Heart left ventricle (tissue), 13 donors: ENCODE results near the gene UTY.

Experiments
- POLR2A ChIP-seq, 2 donors: fragments of 450-650 bp; IDR thresholded peaks; one replicate each; pipeline ENCODE4 v1.6.1; 2017; ENCODE audit warnings: antibody characterized with exemption in 2 of 2, mild to moderate bottlenecking in 2 of 2, moderate library complexity in 2 of 2
- TF ChIP-seq, protein P1 (sequence below), 12 donors: fragments of 200-600 bp; sonication (generic) in 4 of 12; IDR thresholded peaks; one replicate each; pipeline versions ENCODE4 v1.5.0 to v1.8.0; 2018 to 2022; ENCODE audit warnings: antibody characterized with exemption in 12 of 12, mild to moderate bottlenecking in 5 of 12
- donor health status: ischemic (EF 13 %, LVEDD 7.1; RV severe dilation, severe dysfunction).
- donor health status: DM: no; HTN: yes; CAD: no.
- donor health status: DM: no; HTN: no; CAD: no.
- donor health status: ischemic (EF 25% LVEDD 6.9; RV normal size, moderate dysfunction).
- donor health status: ischemic (EF 25% LVEDD 5.7; RV mildly dilated, moderate dysfunction).
- donor health status: ischemic (EF 35%, LVEDD 5.7; RV mildly dilated, moderate dysfunction).
- donor health status: nonischemic (EF 11% LVEDD 7.7; RV severe dilation, severe dysfunction).
- donor health status: DM: yes; HTN: yes; CAD: no.
- donor health status: PGD.
- donor health status: ischemic (EF 29% LVEDD 5.4; RV normal size, mild dysfunction).
- donor health status: nonischemic (EF 23%, LVEDD 6.1; RV moderate dilation, normal function).

DNA sequence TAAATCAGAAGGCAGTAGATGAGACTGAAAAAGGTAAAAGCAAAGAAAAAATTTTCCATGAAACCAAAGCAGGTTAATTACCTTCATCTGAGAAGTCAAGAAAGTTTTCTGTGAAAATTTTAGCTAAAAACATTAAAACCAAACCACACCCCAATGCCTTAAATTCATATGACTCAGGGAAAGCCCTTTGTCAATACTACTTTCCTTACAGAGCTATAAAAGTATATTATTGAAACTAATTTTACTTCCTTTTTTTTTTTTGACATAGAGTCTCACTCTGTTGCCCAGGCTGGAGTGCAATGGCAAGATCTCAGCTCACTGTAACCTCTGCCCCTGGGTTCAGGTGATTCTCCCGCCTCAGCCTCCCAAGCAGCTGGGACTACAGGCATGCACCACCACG lies 117.2 kb downstream of the UTY start:
- TF ChIP-seq, protein P1, sequence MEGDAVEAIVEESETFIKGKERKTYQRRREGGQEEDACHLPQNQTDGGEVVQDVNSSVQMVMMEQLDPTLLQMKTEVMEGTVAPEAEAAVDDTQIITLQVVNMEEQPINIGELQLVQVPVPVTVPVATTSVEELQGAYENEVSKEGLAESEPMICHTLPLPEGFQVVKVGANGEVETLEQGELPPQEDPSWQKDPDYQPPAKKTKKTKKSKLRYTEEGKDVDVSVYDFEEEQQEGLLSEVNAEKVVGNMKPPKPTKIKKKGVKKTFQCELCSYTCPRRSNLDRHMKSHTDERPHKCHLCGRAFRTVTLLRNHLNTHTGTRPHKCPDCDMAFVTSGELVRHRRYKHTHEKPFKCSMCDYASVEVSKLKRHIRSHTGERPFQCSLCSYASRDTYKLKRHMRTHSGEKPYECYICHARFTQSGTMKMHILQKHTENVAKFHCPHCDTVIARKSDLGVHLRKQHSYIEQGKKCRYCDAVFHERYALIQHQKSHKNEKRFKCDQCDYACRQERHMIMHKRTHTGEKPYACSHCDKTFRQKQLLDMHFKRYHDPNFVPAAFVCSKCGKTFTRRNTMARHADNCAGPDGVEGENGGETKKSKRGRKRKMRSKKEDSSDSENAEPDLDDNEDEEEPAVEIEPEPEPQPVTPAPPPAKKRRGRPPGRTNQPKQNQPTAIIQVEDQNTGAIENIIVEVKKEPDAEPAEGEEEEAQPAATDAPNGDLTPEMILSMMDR (IDR thresholded peaks at IDR 0.05), result no peak
- no peak for TF ChIP-seq POLR2A (IDR thresholded peaks at IDR 0.05)
